GM18517 (cell line): Measurements from ENCODE around the gene LRP5.

Source experiments
- ATAC-seq: cut with Tn5 transposase; IDR thresholded peaks from one replicate; pipeline ENCODE4 v1.9.1; 2021; ENCODE audit warnings: mild to moderate bottlenecking, moderate library complexity; ENCODE audit not compliant: unreplicated experiment

Gene LRP5

GRCh38 chr11:68328374-68329091, 16.1 kb downstream of the LRP5 start:
- ATAC-seq = no peak

GRCh38 chr11:68329536-68329935, 17.1 kb downstream of the LRP5 start:
- no peak for ATAC-seq

- ATAC-seq = no peak
Measured at GRCh38 chr11:68329978-68330699, 17.7 kb downstream of the LRP5 start.

GRCh38 chr11:68330700-68331337, 18.4 kb downstream of the LRP5 start:
- no peak for ATAC-seq

- ATAC-seq = no peak
Measured at GRCh38 chr11:68331338-68331947, 19.1 kb downstream of the LRP5 start.

GRCh38 chr11:68332186-68332585, 19.8 kb downstream of the LRP5 start:
- no peak for ATAC-seq

- no peak for ATAC-seq
Measured at GRCh38 chr11:68333173-68333572, 20.8 kb downstream of the LRP5 start.

- no peak for ATAC-seq
Measured at GRCh38 chr11:68334923-68335322, 22.5 kb downstream of the LRP5 start.

GRCh38 chr11:68335683-68336082, 23.3 kb downstream of the LRP5 start:
- no peak for ATAC-seq

GRCh38 chr11:68336716-68337115, 24.3 kb downstream of the LRP5 start:
- ATAC-seq = no peak

- ATAC-seq = no peak
Measured at GRCh38 chr11:68337399-68337835, 25.0 kb downstream of the LRP5 start.

- ATAC-seq = no peak
Measured at GRCh38 chr11:68338051-68338780, 25.8 kb downstream of the LRP5 start.

- ATAC-seq = no peak
Measured at GRCh38 chr11:68340003-68340767, 27.8 kb downstream of the LRP5 start.

- ATAC-seq = no peak
Measured at GRCh38 chr11:68340784-68341556, 28.6 kb downstream of the LRP5 start.

GRCh38 chr11:68341557-68342458, 29.4 kb downstream of the LRP5 start:
- no peak for ATAC-seq

GRCh38 chr11:68342459-68343158, 30.2 kb downstream of the LRP5 start:
- no peak for ATAC-seq

GRCh38 chr11:68343761-68344256, 31.4 kb downstream of the LRP5 start:
- ATAC-seq = no peak
